GM21528 (cell line): ENCODE data around the gene ACSS1.

Source experiments
- ATAC-seq: cut with Tn5 transposase; IDR thresholded peaks from one replicate; pipeline ENCODE4 v1.9.1; 2021; ENCODE audit warnings: mild to moderate bottlenecking, moderate library complexity; ENCODE audit not compliant: unreplicated experiment, low FRiP score

ACSS1 gene

GRCh38 chr20:25058051-25058846 lies at the start of gene ACSS1:
TSS of gene ACSS1 (minus strand) at chr20:25058139. CDS start at chr20:25058102, 37 bp downstream.
- peak; percentile 70 for ATAC-seq

- ATAC-seq = no peak
These were observed 45.6 kb upstream of the ACSS1 start for GRCh38 chr20:25103526-25103925.

- no peak for ATAC-seq
These were observed 43.0 kb upstream of the ACSS1 start for GRCh38 chr20:25100914-25101313.

- ATAC-seq = no peak
These were observed 41.7 kb upstream of the ACSS1 start for GRCh38 chr20:25099601-25100140.

GRCh38 chr20:25097498-25097897 lies 39.6 kb upstream of the ACSS1 start:
- ATAC-seq = no peak

GRCh38 chr20:25090492-25091429 lies 32.8 kb upstream of the ACSS1 start:
- peak; percentile 53 for ATAC-seq

GRCh38 chr20:25089662-25090061 lies 31.7 kb upstream of the ACSS1 start:
- ATAC-seq = no peak

GRCh38 chr20:25089096-25089495 lies 31.2 kb upstream of the ACSS1 start:
- no peak for ATAC-seq

- ATAC-seq = no peak
These were observed 30.3 kb upstream of the ACSS1 start for GRCh38 chr20:25088267-25088666.

- ATAC-seq = no peak
These were observed 29.4 kb upstream of the ACSS1 start for GRCh38 chr20:25087186-25087929.

- ATAC-seq = no peak
These were observed 28.0 kb upstream of the ACSS1 start for GRCh38 chr20:25085756-25086495.

- ATAC-seq = no peak
These were observed 26.8 kb upstream of the ACSS1 start for GRCh38 chr20:25084626-25085187.

- no peak for ATAC-seq
These were observed 26.1 kb upstream of the ACSS1 start for GRCh38 chr20:25083773-25084625.

- no peak for ATAC-seq
These were observed 25.3 kb upstream of the ACSS1 start for GRCh38 chr20:25083141-25083772.

- ATAC-seq = no peak
These were observed 24.5 kb upstream of the ACSS1 start for GRCh38 chr20:25082498-25082873.

- ATAC-seq = no peak
These were observed 24.0 kb upstream of the ACSS1 start, which contains the start of gene VSX1 for GRCh38 chr20:25081730-25082497. TSS of gene VSX1 (minus strand) at chr20:25082141. CDS start at chr20:25082096, 45 bp downstream.

- no peak for ATAC-seq
These were observed 23.3 kb upstream of the ACSS1 start for GRCh38 chr20:25081065-25081729.
